Panc1 (cell line): ENCODE results near the gene GRAMD4. TPM values are rescaled to one million over a fixed set of nuclear protein-coding genes. Genes with fewer than 3 reads are reported as not detected.

Experiments used
- ATAC-seq: fragments of 200-7000 bp; cut with Tn5 transposase; 2 replicates; pipeline ENCODE4 v1.9.1; 2020; ENCODE audit warnings: mild to moderate bottlenecking, moderate library complexity
- BruUV-seq: library from RNA; stranded (reverse); fragments of 400-500 nt; replicated peaks from 2 replicates; lab custom pipeline; 2021; lab: Mats Ljungman, UMichigan
- CTCF ChIA-PET: fragments of 300-600 bp; sonication (Branson Sonifier 250); formaldehyde crosslinking; loops from one replicate; lab custom pipeline; 2022; ENCODE audit warnings: antibody characterized with exemption; lab: Charles Lee
- POLR2A ChIA-PET: fragments of 300-600 bp; sonication (Branson Sonifier 250); formaldehyde crosslinking; loops from one replicate; lab custom pipeline; 2022; ENCODE audit warnings: antibody characterized with exemption; lab: Charles Lee
- DNase-seq: peaks from one replicate; pipeline ENCODE4 v3.0.0-alpha.2; 2010; ENCODE audit warnings: low read depth, low spot score
- H3K27ac ChIP-seq: 2 replicates; pipeline ENCODE4 v1.5.1; 2011; ENCODE audit warnings: mild to moderate bottlenecking, low read length, inconsistent platforms
- H3K27me3 ChIP-seq: fragments of 200-500 bp; sonication (Bioruptor generic); 2 replicates; pipeline ENCODE4 v1.6.0; 2014; ENCODE audit warnings: low read length, inconsistent platforms; ENCODE audit not compliant: control insufficient read depth, insufficient read depth
- H3K36me3 ChIP-seq: fragments of 200-500 bp; sonication (Bioruptor generic); 2 replicates; pipeline ENCODE4 v1.5.1; 2014; ENCODE audit warnings: inconsistent platforms, mild to moderate bottlenecking, low read length, moderate library complexity; ENCODE audit not compliant: control insufficient read depth, insufficient read depth
- H3K4me1 ChIP-seq: 2 replicates; pipeline ENCODE4 v1.5.1; 2011; ENCODE audit warnings: inconsistent platforms, mild to moderate bottlenecking, low read length, moderate library complexity; ENCODE audit not compliant: control insufficient read depth, insufficient read depth
- H3K4me3 ChIP-seq, 2 experiments: 2 replicates each; pipeline ENCODE4 v1.5.1; 2011 to 2012; ENCODE audit warnings: low read depth in 2 of 2, low read length in 2 of 2, mild to moderate bottlenecking in 2 of 2, inconsistent platforms in 1 of 2, moderate library complexity in 1 of 2
- H3K9me3 ChIP-seq: fragments of 200-500 bp; sonication (Bioruptor generic); 2 replicates; pipeline ENCODE4 v1.5.1; 2014; ENCODE audit warnings: low read depth, mild to moderate bottlenecking, inconsistent platforms, low read length, moderate library complexity; ENCODE audit not compliant: control insufficient read depth, insufficient read depth
- CTCF ChIP-seq: fragments of 450-650 bp; IDR thresholded peaks from 2 replicates; pipeline ENCODE4 v1.5.1; 2017; ENCODE audit warnings: mild to moderate bottlenecking
- POLR2AphosphoS5 ChIP-seq: IDR thresholded peaks from 2 replicates; pipeline ENCODE4 v1.6.1; 2012; ENCODE audit warnings: mild to moderate bottlenecking, low read depth, low read length, moderate library complexity
- REST ChIP-seq, 2 experiments: IDR thresholded peaks; 2 replicates each; pipeline ENCODE4 v1.6.1; 2011 to 2012; ENCODE audit warnings: low read depth in 2 of 2, control low read depth in 1 of 2, low read length in 1 of 2, mild to moderate bottlenecking in 1 of 2, moderate library complexity in 1 of 2; ENCODE audit not compliant: insufficient read depth in 1 of 2
- SIN3A ChIP-seq: IDR thresholded peaks from 2 replicates; pipeline ENCODE4 v1.6.1; 2012; ENCODE audit warnings: low read depth, mild to moderate bottlenecking, low read length, moderate library complexity, borderline replicate concordance; ENCODE audit not compliant: insufficient read depth
- TCF7L2 ChIP-seq: IDR thresholded peaks from 2 replicates; pipeline ENCODE4 v1.6.1; 2011; ENCODE audit warnings: mild to moderate bottlenecking, low read depth, low read length, inconsistent platforms
- in situ Hi-C: cut with HindIII; loops from 2 replicates; pipeline ENCODE4 v1.10.0; 2016; ENCODE audit warnings: low sequenced_read_pairs, low pct_unique_long_range_greater_than_20kb
- intact Hi-C: fragments of 100-400 bp; cut with micrococcal nuclease; formaldehyde crosslinking; loops from one replicate; pipeline ENCODE4 v1.10.0; 2022; ENCODE audit not compliant: unreplicated experiment
- total RNA-seq: library from RNA; stranded (reverse); gene quantifications from one replicate; pipeline ENCODE4 v1.2.1, GENCODE V29; 2021; ENCODE audit not compliant: unreplicated experiment

GRAMD4 gene
- total RNA-seq, 1 experiment from 2014 or later, result 30.8 TPM

GRCh38 chr22:46587492-46588278, 32.5 kb upstream of the GRAMD4 start:
- ATAC-seq (0 out of 2 replicates have a peak, but pooled peaks have one; percentile 31), DNase-seq (no peak)
- intact Hi-C loops (no loop called here), in situ Hi-C loops (no loop called here)
- Histone ChIP-seq H3K27ac (no peak overlapping the region), H3K36me3 (no peaks in the 10 kb centered on the region), H3K9me3 (no peaks in the 10 kb centered on the region), H3K4me3 (no peak overlapping the region), H3K27me3 (no peaks in the 10 kb centered on the region), H3K4me1 (peaks cover 4% of the 10 kb centered on the region)
- no peak for TF ChIP-seq CTCF
- no TSS peak for BruUV-seq
- POLR2A ChIA-PET, result no interaction called here
- CTCF ChIA-PET, result no interaction called here

- peaks cover 4% of the 10 kb centered on the region for H3K4me1 ChIP-seq
- no TSS peak for BruUV-seq
- TF ChIP-seq TCF7L2 (no peak), REST (IDR thresholded peaks at IDR 0.05; ENCODE audit: insufficient read depth in 1 of 2, low read depth in 2 of 2, low read length in 1 of 2) (no peak), POLR2AphosphoS5 (no peak), CTCF (no peak), SIN3A (no peak)
- in situ Hi-C loops (no loop called here), intact Hi-C loops (no loop called here)
- CTCF ChIA-PET, result no interaction called here
- no peak overlapping the region for H3K27ac ChIP-seq
- H3K4me3 ChIP-seq, result no peak overlapping the region
- peak; percentile 53 for ATAC-seq
- POLR2A ChIA-PET, result no interaction called here
- H3K27me3 ChIP-seq, result no peaks in the 10 kb centered on the region
- no peaks in the 10 kb centered on the region for H3K9me3 ChIP-seq
- H3K36me3 ChIP-seq, result no peaks in the 10 kb centered on the region
- DNase-seq, result no peak
These were observed 31.7 kb upstream of the GRAMD4 start for GRCh38 chr22:46588279-46589140.
